HG02981 (cell line): ENCODE results near the gene EFCAB5.
"Not testable (repeated sequence)": the region's sequence is repeated elsewhere in the genome, so short reads cannot be mapped to it uniquely, and the experiment has no call there.

Experiments
- ATAC-seq: cut with Tn5 transposase; IDR thresholded peaks from one replicate; pipeline ENCODE4 v1.9.1; 2021; ENCODE audit warnings: mild to moderate bottlenecking, moderate library complexity; ENCODE audit not compliant: unreplicated experiment

Gene EFCAB5

DNA sequence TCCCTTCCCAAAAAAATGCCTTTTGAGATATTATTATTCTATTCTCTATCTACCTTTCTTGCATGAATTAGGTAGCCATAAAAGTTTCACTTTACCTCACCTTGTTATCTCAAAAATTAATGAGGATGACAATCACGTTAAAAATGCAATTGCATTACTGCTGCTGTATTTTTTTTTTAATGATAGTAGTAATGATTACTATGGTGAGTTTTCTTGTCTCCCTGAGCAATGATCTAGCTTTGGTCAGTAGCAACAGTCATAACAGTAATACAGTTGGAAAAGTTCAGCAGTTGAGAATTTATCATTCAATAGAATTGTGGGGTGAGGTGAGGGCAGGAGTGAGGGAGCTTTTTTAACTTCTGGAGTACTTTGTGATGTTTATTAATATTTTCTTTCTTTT, at the start of gene EFCAB5:
TSS of gene EFCAB5 (plus strand) at position 301 of the 400 bp plus-strand sequence. CDS start 163 bp downstream, outside the sequence.
- ATAC-seq = no peak

- no peak for ATAC-seq
These were observed 49.2 kb upstream of the EFCAB5 start for GRCh38 chr17:29892201-29892600.

- ATAC-seq = not testable (repeated sequence)
These were observed 44.3 kb upstream of the EFCAB5 start for GRCh38 chr17:29897136-29897535.

GRCh38 chr17:29903471-29903870, 38.0 kb upstream of the EFCAB5 start:
- no peak for ATAC-seq

DNA sequence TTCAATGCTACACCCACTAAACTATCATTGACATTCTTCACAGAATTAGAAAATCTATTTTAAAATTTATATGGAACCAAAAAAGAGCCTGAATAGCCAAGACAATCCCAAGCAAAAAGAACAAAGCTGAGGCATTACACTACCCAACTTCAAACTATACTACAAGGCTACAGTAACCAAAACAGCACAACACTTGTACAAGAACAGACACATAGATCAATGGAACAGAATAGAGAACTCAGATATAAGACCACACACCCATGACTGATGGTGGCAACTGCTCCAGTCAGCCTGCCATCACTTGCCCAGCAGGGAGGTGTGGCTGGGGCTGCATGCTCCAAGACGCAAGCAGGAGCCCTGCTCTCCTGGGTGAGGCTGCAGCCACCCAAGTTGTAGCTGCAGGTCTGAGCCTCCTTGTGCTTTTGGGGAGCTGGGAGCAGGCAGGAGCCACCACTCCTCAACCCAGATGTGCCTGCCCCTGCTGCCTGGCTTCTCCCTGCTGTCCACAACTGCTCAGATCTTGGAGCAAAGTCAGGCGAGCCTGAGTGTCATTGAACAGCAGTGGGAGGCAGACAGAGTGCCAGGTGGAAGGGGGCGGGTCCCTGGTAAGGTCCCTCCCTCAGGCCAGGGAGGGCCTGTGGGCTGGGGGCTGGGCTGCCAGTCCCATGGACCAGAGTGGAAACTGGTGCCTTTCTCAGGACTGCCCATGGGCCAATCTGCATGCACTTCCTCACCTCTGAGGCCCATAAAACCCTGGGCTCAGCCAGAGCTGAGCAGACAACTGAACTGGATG, 36.2 kb upstream of the EFCAB5 start:
- ATAC-seq = no peak

DNA sequence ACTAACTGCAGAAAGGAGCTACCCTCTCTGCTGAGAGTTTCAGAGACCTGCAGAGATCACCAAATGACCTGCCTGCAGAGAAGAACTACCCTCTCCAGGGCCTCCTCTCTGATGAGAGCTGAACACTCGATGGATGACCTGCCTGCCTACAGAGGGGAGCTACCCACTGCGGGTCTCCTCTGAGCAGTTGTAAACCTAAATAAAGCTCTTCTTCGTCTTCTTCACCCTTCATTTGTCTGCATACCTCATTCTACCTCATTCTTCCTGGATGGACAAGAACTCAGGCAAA, 35.6 kb upstream of the EFCAB5 start:
- ATAC-seq = no peak

GRCh38 chr17:29906969-29907368, 34.5 kb upstream of the EFCAB5 start:
- ATAC-seq = no peak

DNA sequence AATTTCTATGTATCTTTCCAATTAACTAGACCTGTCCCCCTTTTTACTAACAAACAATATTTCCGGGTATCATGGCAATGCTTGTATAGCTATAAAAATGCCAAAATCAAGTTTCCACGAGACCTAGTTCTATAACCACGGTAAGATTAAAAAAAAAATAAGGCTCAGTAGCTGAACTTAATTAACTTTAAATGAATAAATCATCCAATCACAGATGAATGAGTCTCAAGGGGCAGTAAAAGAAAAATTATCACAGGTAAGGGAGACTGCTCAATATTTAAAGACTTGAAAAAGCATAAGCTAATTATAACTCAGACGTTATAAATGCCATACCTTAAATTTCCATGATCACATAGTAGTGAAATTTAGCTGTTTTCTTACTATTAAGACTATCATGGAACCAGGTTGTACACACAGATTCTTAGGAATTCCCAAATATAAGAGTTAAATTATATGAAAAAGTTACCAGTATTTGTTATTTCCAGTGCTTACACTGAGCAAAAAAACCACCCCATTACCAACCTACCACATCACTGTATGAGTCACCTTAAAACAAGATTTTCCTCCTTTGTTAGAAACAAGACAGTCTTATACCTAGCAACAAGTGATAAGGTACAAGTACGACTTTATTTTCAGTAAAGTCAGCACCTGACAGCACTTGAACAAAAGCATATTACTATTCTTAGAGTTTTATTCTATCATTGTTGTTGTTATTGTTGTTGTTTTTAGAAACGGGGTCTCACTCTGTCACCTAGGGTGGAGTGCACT, 32.0 kb upstream of the EFCAB5 start:
- ATAC-seq = no peak

DNA sequence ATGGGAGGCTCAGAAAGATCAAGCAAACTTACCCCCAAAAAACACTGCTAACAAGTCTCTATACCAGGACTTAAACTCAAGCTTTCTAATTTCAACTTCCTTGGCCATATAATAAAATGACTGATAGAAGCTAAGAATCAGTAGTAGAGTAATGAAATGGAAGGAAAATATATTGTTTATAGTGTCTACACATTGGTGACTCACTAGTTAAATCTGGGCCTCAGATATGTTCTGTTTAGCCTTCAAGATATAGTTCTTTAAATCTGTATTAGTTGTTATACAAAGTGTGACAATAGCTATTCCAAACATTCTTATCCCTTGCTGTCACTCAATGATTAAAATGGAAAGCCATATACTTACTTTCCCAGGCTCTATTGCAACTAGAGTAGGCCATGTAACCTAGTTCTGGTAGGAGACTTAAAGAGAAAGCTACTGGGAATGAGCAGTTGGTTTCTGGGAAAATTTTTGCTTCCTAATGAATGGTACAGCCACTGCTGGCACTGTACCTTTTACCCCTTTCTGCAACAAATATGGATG, 29.7 kb upstream of the EFCAB5 start:
- ATAC-seq = no peak

GRCh38 chr17:29914819-29915537, 26.5 kb upstream of the EFCAB5 start:
- no peak for ATAC-seq

GRCh38 chr17:29918016-29918415, 23.4 kb upstream of the EFCAB5 start:
- ATAC-seq = no peak

GRCh38 chr17:29918922-29919856, 22.2 kb upstream of the EFCAB5 start:
- no peak for ATAC-seq

DNA sequence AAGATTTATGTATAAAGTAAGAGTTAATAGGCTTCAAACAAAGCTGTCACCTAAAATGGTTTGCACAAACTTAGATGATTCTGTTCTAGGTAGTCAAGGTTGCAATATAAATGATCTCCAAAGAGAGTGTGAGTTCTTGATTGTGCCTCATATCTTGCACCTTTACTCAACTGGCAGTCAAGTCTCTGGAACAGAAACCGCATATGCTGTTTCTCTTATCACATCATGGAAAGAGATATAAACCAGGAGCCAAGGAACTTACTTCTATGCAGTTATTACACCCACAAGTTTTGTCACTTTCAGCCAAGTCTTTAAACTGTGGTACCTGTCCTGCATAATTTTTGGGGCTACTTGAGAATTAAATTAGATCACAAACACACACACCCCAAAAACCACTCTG, 16.6 kb upstream of the EFCAB5 start:
- no peak for ATAC-seq

GRCh38 chr17:29927546-29927945, 13.9 kb upstream of the EFCAB5 start:
- no peak for ATAC-seq

DNA sequence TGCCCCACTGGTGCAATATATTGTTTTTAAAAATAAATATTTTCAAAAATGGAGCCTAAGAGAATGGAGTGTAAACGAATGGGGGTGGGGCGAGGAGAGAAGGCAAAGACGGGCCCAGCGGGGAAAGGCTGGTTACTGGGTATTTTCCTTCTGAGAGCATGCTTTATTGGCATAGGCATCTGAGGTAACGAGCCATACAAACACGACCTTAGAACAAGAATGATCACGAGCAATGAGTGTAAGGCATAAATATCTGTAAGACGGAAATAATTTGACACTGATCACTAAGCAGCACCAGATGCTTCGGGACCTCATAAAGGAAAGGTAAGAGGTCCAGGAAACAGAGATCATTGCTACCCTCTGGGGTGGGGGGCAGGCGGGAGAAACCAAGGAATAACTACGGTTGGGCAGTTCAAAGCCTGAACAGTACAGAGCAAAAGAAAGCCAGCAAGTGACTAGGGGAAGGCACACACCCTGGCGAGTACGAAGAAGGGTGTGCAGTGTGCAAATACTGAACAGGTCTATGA, 12.4 kb upstream of the EFCAB5 start:
- no peak for ATAC-seq

- peak; percentile 49 for ATAC-seq
These were observed 11.7 kb upstream of the EFCAB5 start, which contains the start of gene SSH2 for GRCh38 chr17:29929533-29930408. SSH2 (minus strand) TSS chr17:29930228; CDS start chr17:29930000, 228 bp downstream.

- ATAC-seq = no peak
These were observed 10.9 kb upstream of the EFCAB5 start for GRCh38 chr17:29930409-29931010.

- ATAC-seq = peak; percentile 78
These were observed 10.1 kb upstream of the EFCAB5 start for GRCh38 chr17:29931231-29931932.
